ENCODE results near the gene MGAT3.
A peak's percentile ranks its signal among the peaks of the same experiment; 100 is the strongest.

MGAT3 gene

DNA sequence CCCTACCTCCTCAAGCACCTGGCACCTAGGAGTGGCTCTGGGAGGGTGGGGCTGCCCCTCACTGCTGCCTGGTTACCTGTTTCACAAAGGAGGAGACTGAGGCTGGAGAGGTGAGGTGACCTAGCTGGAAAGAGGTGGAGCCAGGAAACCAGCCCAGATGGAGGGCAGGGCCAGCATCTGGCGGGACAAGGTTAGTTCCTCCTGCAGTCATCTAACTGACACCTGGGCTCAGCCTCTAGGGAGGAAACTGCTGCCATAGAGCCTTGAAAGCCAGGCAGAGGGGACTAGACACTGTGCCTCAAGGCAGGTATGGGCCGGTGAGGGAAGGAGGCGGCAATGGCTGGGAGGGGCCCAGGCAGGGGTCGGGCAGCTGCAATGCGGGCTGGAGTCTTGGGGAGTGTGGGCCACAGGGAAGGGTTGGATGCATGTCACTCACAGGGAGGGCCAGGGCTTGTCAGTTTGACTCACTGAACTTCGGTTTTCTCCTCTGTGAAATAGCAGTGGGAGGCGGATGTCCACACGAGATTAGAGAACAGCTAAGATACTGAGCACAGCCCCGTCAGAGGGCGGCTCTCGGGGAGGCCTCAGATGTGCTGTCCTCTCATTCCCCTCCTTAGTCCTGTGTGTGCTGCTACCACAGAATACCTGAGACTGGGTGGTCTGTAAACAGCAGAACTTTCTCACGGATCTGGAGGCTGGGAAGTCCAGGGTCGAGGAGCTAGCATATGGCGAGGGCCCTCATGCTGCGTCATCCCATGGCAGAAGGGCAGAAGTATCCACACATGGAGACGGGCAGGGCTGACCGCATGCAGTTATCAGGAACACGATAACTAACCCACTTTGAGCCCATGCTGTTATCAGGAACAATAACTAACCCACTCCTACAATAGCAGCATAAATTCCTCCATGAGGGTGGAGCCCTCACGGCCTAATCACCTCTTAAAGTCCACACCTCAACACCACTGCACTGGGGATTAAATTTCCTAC is 16.1 kb downstream of the MGAT3 start:
- H3K27ac ChIP-seq (ENCODE audit: low read length), result no peak overlapping the region
- no peaks in the 10 kb centered on the region for H3K36me3 ChIP-seq (ENCODE audit: control insufficient read depth in 2 of 2, insufficient read depth in 2 of 2, low read length in 2 of 2)
- peaks cover 0 to 2% of the 10 kb centered on the region in 2 donors for H3K27me3 ChIP-seq (ENCODE audit: control insufficient read depth in 1 of 2, insufficient read depth in 2 of 2, low read length in 2 of 2)
- no peaks in the 10 kb centered on the region for H3K9me3 ChIP-seq (ENCODE audit: control insufficient read depth in 2 of 2, low read length in 2 of 2)
- peaks cover 23% of the 10 kb centered on the region for H3K4me1 ChIP-seq (ENCODE audit: control insufficient read depth, insufficient read depth, low read length)
- H3K4me3 ChIP-seq (ENCODE audit: low read length in 2 of 2), result no peak overlapping the region
- no peak overlapping the region for H3K9ac ChIP-seq (ENCODE audit: low read length in 2 of 2)

GRCh38 chr22:39473851-39474250 is 17.0 kb downstream of the MGAT3 start:
- H3K9ac ChIP-seq (ENCODE audit: low read length in 2 of 2), result no peak overlapping the region
- no peak overlapping the region for H3K27ac ChIP-seq (ENCODE audit: low read length)
- H3K27me3 ChIP-seq (ENCODE audit: control insufficient read depth in 1 of 2, insufficient read depth in 2 of 2, low read length in 2 of 2), result peaks cover 0 to 2% of the 10 kb centered on the region in 2 donors
- H3K36me3 ChIP-seq (ENCODE audit: control insufficient read depth in 2 of 2, insufficient read depth in 2 of 2, low read length in 2 of 2), result no peaks in the 10 kb centered on the region
- H3K9me3 ChIP-seq (ENCODE audit: control insufficient read depth in 2 of 2, low read length in 2 of 2), result no peaks in the 10 kb centered on the region
- H3K4me3 ChIP-seq (ENCODE audit: low read length in 2 of 2), result no peak overlapping the region
- peaks cover 23% of the 10 kb centered on the region for H3K4me1 ChIP-seq (ENCODE audit: control insufficient read depth, insufficient read depth, low read length)

GRCh38 chr22:39474351-39475111 is 17.7 kb downstream of the MGAT3 start:
- H3K4me3 ChIP-seq (ENCODE audit: low read length in 2 of 2), result no peak overlapping the region
- no peak overlapping the region for H3K9ac ChIP-seq (ENCODE audit: low read length in 2 of 2)
- H3K4me1 ChIP-seq (ENCODE audit: control insufficient read depth, insufficient read depth, low read length), result peaks cover 20% of the 10 kb centered on the region
- no peak overlapping the region for H3K27ac ChIP-seq (ENCODE audit: low read length)
- H3K27me3 ChIP-seq (ENCODE audit: control insufficient read depth in 1 of 2, insufficient read depth in 2 of 2, low read length in 2 of 2), result no peaks in the 10 kb centered on the region
- H3K9me3 ChIP-seq (ENCODE audit: control insufficient read depth in 2 of 2, low read length in 2 of 2), result no peaks in the 10 kb centered on the region
- H3K36me3 ChIP-seq (ENCODE audit: control insufficient read depth in 2 of 2, insufficient read depth in 2 of 2, low read length in 2 of 2), result no peaks in the 10 kb centered on the region

GRCh38 chr22:39475337-39475736 is 18.5 kb downstream of the MGAT3 start:
- no peak overlapping the region for H3K9ac ChIP-seq (ENCODE audit: low read length in 2 of 2)
- H3K27me3 ChIP-seq (ENCODE audit: control insufficient read depth in 1 of 2, insufficient read depth in 2 of 2, low read length in 2 of 2), result no peaks in the 10 kb centered on the region
- H3K36me3 ChIP-seq (ENCODE audit: control insufficient read depth in 2 of 2, insufficient read depth in 2 of 2, low read length in 2 of 2), result no peaks in the 10 kb centered on the region
- peak overlapping the region; percentile 6 for H3K27ac ChIP-seq (ENCODE audit: low read length)
- no peak overlapping the region for H3K4me3 ChIP-seq (ENCODE audit: low read length in 2 of 2)
- H3K4me1 ChIP-seq (ENCODE audit: control insufficient read depth, insufficient read depth, low read length), result peaks cover 15% of the 10 kb centered on the region
- no peaks in the 10 kb centered on the region for H3K9me3 ChIP-seq (ENCODE audit: control insufficient read depth in 2 of 2, low read length in 2 of 2)

GRCh38 chr22:39475902-39476301 is 19.1 kb downstream of the MGAT3 start:
- no peaks in the 10 kb centered on the region for H3K9me3 ChIP-seq (ENCODE audit: control insufficient read depth in 2 of 2, low read length in 2 of 2)
- no peak overlapping the region for H3K27ac ChIP-seq (ENCODE audit: low read length)
- peaks cover 12% of the 10 kb centered on the region for H3K4me1 ChIP-seq (ENCODE audit: control insufficient read depth, insufficient read depth, low read length)
- no peaks in the 10 kb centered on the region for H3K36me3 ChIP-seq (ENCODE audit: control insufficient read depth in 2 of 2, insufficient read depth in 2 of 2, low read length in 2 of 2)
- no peaks in the 10 kb centered on the region for H3K27me3 ChIP-seq (ENCODE audit: control insufficient read depth in 1 of 2, insufficient read depth in 2 of 2, low read length in 2 of 2)
- H3K9ac ChIP-seq (ENCODE audit: low read length in 2 of 2), result no peak overlapping the region
- no peak overlapping the region for H3K4me3 ChIP-seq (ENCODE audit: low read length in 2 of 2)

GRCh38 chr22:39476664-39477063 is 19.9 kb downstream of the MGAT3 start:
- Histone ChIP-seq H3K4me1 (ENCODE audit: control insufficient read depth, insufficient read depth, low read length) (peaks cover 11% of the 10 kb centered on the region), H3K4me3 (ENCODE audit: low read length in 2 of 2) (no peak overlapping the region), H3K27ac (ENCODE audit: low read length) (no peak overlapping the region), H3K27me3 (ENCODE audit: control insufficient read depth in 1 of 2, insufficient read depth in 2 of 2, low read length in 2 of 2) (no peaks in the 10 kb centered on the region), H3K9me3 (ENCODE audit: control insufficient read depth in 2 of 2, low read length in 2 of 2) (no peaks in the 10 kb centered on the region), H3K36me3 (ENCODE audit: control insufficient read depth in 2 of 2, insufficient read depth in 2 of 2, low read length in 2 of 2) (no peaks in the 10 kb centered on the region), H3K9ac (ENCODE audit: low read length in 2 of 2) (no peak overlapping the region)

DNA sequence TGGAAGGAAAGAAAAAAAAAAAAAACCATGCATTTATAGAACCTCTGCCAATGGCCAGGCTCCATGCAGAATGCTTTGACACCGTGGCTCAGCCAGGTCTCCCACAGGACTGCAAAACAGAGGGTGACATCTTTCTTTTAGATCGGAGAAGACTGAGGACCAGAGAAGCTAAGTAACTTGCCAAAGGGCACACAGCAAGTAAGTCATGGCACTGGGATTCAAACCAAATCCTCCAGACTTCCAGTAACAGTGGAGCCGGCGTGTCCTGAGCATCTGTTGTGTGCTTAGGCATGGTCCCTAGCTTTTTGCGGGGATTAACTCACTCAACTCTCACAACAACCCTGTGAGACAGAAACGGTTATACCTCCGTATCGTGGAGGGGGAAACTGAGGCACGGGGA is 20.7 kb downstream of the MGAT3 start:
- H3K4me3 ChIP-seq (ENCODE audit: low read length in 2 of 2), result no peak overlapping the region
- no peaks in the 10 kb centered on the region for H3K36me3 ChIP-seq (ENCODE audit: control insufficient read depth in 2 of 2, insufficient read depth in 2 of 2, low read length in 2 of 2)
- H3K9ac ChIP-seq (ENCODE audit: low read length in 2 of 2), result no peak overlapping the region
- peaks cover 6% of the 10 kb centered on the region for H3K4me1 ChIP-seq (ENCODE audit: control insufficient read depth, insufficient read depth, low read length)
- H3K9me3 ChIP-seq (ENCODE audit: control insufficient read depth in 2 of 2, low read length in 2 of 2), result no peaks in the 10 kb centered on the region
- H3K27me3 ChIP-seq (ENCODE audit: control insufficient read depth in 1 of 2, insufficient read depth in 2 of 2, low read length in 2 of 2), result no peaks in the 10 kb centered on the region
- no peak overlapping the region for H3K27ac ChIP-seq (ENCODE audit: low read length)

DNA sequence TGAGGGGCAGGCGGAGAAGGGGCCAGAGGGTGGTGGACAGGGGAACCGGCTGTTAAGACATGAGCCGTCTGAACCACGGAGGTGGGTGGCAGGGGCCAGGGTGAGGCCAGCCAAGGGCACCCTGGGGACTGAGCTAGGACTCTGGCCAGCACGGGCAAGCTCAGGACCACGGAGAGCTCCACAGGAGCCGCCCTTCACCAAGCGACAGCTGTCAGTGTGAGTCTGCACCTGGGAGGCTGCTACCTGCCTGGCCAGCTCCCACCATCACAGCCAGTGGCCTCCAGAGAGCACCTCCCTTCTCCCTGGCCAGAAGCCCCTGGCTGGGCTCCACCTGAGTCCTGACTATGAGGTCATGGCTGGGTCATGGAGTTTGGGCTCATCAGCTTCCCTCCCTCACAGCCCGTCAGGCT is 21.6 kb downstream of the MGAT3 start:
- Histone ChIP-seq H3K4me1 (ENCODE audit: control insufficient read depth, insufficient read depth, low read length) (peaks cover 6% of the 10 kb centered on the region), H3K27ac (ENCODE audit: low read length) (no peak overlapping the region), H3K9me3 (ENCODE audit: control insufficient read depth in 2 of 2, low read length in 2 of 2) (no peaks in the 10 kb centered on the region), H3K9ac (ENCODE audit: low read length in 2 of 2) (no peak overlapping the region), H3K27me3 (ENCODE audit: control insufficient read depth in 1 of 2, insufficient read depth in 2 of 2, low read length in 2 of 2) (no peaks in the 10 kb centered on the region), H3K36me3 (ENCODE audit: control insufficient read depth in 2 of 2, insufficient read depth in 2 of 2, low read length in 2 of 2) (no peaks in the 10 kb centered on the region), H3K4me3 (ENCODE audit: low read length in 2 of 2) (no peak overlapping the region)

DNA sequence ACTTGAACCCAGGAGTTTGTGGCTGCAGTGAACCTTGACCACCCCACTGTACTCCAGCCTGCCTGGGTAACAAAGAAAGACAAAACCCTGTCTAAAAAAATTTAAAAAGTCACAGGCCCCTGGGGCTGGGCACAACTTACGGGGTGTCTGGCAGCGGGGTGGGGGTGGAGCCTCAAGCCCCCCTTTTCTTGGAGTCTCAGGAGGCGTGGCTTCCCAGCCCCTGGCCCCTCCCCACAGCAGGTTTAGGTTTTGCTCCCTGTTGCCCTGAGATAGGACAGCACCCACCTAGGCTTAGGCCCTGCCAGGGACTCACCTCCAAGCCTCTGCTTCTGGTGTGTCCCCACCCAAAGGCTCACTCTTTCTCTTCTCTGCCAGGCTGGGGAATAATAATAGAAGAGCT is 22.4 kb downstream of the MGAT3 start:
- no peaks in the 10 kb centered on the region for H3K36me3 ChIP-seq (ENCODE audit: control insufficient read depth in 2 of 2, insufficient read depth in 2 of 2, low read length in 2 of 2)
- H3K9ac ChIP-seq (ENCODE audit: low read length in 2 of 2), result no peak overlapping the region
- no peaks in the 10 kb centered on the region for H3K9me3 ChIP-seq (ENCODE audit: control insufficient read depth in 2 of 2, low read length in 2 of 2)
- H3K27me3 ChIP-seq (ENCODE audit: control insufficient read depth in 1 of 2, insufficient read depth in 2 of 2, low read length in 2 of 2), result no peaks in the 10 kb centered on the region
- peaks cover 5% of the 10 kb centered on the region for H3K4me1 ChIP-seq (ENCODE audit: control insufficient read depth, insufficient read depth, low read length)
- no peak overlapping the region for H3K27ac ChIP-seq (ENCODE audit: low read length)
- no peak overlapping the region for H3K4me3 ChIP-seq (ENCODE audit: low read length in 2 of 2)

GRCh38 chr22:39480557-39480956 is 23.7 kb downstream of the MGAT3 start:
- H3K4me3 ChIP-seq (ENCODE audit: low read length in 2 of 2), result no peak overlapping the region
- H3K27ac ChIP-seq (ENCODE audit: low read length), result no peak overlapping the region
- no peaks in the 10 kb centered on the region for H3K27me3 ChIP-seq (ENCODE audit: control insufficient read depth in 1 of 2, insufficient read depth in 2 of 2, low read length in 2 of 2)
- no peaks in the 10 kb centered on the region for H3K4me1 ChIP-seq (ENCODE audit: control insufficient read depth, insufficient read depth, low read length)
- no peaks in the 10 kb centered on the region for H3K36me3 ChIP-seq (ENCODE audit: control insufficient read depth in 2 of 2, insufficient read depth in 2 of 2, low read length in 2 of 2)
- H3K9me3 ChIP-seq (ENCODE audit: control insufficient read depth in 2 of 2, low read length in 2 of 2), result no peaks in the 10 kb centered on the region
- no peak overlapping the region for H3K9ac ChIP-seq (ENCODE audit: low read length in 2 of 2)
